RWPE1 (cell line): ENCODE data around the gene RAB37.

ENCODE experiments used
- CTCF ChIA-PET: fragments of 350-600 bp; sonication (Branson Sonifier 250); formaldehyde crosslinking; extraction: SDS; loops from one replicate; lab custom pipeline; 2021; lab: Yijun Ruan, JAX
- POLR2A ChIA-PET: fragments of 400-600 bp; formaldehyde crosslinking; extraction: SDS; loops from one replicate; lab custom pipeline; 2020; ENCODE audit warnings: antibody characterized with exemption; ENCODE audit not compliant: low non-redundant PET; lab: Yijun Ruan, JAX
- DNase-seq: peaks from one replicate; pipeline ENCODE4 v3.0.0; 2012; ENCODE audit warnings: low spot score
- H3K27ac ChIP-seq: fragments of 450-650 bp; 2 replicates; pipeline ENCODE4 v1.5.1; 2017
- TF ChIP-seq, protein P1 (sequence below): fragments of 450-650 bp; conservative IDR thresholded peaks from 2 replicates; pipeline ENCODE4 v1.5.1; 2017; ENCODE audit warnings: low read depth, mild to moderate bottlenecking

The RAB37 gene

DNA sequence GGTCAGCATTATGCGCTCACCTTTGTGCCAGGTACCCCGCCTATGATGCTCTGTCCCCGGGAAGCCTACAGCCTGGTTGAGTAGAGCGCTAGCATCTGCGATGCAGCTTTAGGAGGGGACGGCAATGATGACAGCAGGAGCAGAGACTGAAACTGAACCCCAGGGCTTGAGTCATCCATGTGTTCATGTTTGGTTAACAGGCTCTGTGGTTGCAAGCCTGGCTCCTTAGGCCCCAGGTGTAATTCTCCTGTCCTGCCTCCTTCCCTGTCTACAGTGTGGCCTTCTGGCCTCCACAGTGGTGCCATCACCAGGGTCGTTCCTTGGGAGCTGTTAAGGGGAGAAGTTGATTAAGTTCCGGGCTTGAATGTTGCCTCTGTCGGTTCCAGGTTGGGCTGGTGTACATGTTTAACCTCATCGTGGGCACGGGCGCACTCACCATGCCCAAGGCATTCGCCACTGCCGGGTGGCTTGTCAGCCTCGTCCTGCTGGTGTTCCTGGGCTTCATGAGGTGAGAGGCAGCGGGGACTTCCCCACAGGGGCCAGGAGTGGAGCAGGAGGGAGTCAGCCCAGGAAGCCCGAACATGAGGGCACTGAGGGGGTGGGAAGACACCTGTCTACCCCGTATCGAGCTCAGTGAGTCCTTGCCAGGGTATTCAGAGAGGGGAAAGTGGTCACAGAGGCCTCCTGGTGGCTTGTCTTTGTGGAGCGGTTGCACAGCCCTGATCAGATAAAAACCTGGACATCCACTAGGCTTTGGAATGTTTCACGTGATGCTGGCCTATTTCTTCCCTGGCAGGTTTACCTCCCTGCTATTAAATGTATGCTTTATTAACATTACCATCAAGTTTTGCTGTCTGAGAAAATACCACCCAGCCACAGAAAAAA is 48.3 kb downstream of the RAB37 start:
- no peak overlapping the region for H3K27ac ChIP-seq
- TF ChIP-seq, protein P1, sequence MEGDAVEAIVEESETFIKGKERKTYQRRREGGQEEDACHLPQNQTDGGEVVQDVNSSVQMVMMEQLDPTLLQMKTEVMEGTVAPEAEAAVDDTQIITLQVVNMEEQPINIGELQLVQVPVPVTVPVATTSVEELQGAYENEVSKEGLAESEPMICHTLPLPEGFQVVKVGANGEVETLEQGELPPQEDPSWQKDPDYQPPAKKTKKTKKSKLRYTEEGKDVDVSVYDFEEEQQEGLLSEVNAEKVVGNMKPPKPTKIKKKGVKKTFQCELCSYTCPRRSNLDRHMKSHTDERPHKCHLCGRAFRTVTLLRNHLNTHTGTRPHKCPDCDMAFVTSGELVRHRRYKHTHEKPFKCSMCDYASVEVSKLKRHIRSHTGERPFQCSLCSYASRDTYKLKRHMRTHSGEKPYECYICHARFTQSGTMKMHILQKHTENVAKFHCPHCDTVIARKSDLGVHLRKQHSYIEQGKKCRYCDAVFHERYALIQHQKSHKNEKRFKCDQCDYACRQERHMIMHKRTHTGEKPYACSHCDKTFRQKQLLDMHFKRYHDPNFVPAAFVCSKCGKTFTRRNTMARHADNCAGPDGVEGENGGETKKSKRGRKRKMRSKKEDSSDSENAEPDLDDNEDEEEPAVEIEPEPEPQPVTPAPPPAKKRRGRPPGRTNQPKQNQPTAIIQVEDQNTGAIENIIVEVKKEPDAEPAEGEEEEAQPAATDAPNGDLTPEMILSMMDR, result no peak
- ChIA-PET CTCF (interaction anchor here (1.1 kb wide), 1 partner anchor 40 kb away, joined by 3 read pairs; no protein-coding TSS in a partner anchor), POLR2A (no interaction called here)
- DNase-seq, result no peak

DNA sequence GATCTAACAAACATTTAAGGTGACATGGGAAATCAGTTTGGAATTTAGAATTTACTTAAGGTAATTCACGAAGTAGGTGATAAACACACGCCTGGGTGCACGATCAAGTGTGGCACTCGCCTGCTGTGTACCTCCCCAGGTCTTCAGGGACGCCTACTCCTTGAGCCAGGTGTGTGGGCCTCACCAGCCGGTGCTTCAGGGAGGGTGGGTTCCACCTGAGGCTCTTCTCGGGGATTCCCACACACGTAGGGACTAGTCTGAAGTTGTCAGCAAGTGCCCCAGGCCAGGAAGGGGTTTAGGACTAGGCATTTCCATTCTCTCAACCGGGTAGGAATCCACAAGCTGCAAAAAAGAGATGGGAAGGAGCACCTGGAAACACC is 48.9 kb downstream of the RAB37 start:
- CTCF ChIA-PET, result interaction anchor here (1.1 kb wide), 1 partner anchor 41 kb away, joined by 3 read pairs; no protein-coding TSS in a partner anchor
- POLR2A ChIA-PET, result no interaction called here
- H3K27ac ChIP-seq, result peak overlapping the region; percentile 13; the same call in 1 of the 2 replicates
- no peak for DNase-seq
- TF ChIP-seq, protein P1, result no peak

DNA sequence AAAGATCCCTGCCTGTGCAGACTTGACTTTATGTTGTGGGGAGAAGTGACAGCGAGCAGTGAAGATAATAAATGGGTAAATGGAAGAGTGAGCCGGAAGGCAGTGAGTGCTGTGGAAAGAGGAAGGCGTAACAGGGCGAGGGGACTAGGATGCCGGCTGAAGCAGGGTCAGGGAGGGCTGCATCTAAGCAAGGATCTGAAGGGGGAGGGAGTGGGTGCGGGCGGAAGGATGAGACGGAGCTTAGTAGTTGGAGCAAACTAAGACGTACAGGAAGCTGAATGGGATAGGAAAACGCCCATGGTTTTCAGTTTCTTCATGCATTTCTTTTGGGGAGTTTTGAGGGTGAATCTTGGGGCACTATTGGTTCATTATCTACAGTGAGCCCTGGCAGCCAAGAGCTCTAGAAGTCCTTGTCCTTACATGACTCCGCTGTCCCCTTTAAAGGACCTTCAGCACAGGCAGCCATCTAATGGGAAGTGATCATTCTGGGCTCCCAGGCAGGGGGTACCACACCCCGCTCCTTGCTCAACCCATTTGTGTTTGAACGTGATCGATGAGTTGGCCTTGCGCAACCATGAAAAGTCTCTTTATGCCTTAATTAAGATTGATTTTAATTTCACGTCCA is 49.5 kb downstream of the RAB37 start:
- DNase-seq, result no peak
- ChIA-PET CTCF (no interaction called here), POLR2A (no interaction called here)
- TF ChIP-seq, protein P1, result no peak
- peak overlapping the region; percentile 13; the same call in 1 of the 2 replicates for H3K27ac ChIP-seq

DNA sequence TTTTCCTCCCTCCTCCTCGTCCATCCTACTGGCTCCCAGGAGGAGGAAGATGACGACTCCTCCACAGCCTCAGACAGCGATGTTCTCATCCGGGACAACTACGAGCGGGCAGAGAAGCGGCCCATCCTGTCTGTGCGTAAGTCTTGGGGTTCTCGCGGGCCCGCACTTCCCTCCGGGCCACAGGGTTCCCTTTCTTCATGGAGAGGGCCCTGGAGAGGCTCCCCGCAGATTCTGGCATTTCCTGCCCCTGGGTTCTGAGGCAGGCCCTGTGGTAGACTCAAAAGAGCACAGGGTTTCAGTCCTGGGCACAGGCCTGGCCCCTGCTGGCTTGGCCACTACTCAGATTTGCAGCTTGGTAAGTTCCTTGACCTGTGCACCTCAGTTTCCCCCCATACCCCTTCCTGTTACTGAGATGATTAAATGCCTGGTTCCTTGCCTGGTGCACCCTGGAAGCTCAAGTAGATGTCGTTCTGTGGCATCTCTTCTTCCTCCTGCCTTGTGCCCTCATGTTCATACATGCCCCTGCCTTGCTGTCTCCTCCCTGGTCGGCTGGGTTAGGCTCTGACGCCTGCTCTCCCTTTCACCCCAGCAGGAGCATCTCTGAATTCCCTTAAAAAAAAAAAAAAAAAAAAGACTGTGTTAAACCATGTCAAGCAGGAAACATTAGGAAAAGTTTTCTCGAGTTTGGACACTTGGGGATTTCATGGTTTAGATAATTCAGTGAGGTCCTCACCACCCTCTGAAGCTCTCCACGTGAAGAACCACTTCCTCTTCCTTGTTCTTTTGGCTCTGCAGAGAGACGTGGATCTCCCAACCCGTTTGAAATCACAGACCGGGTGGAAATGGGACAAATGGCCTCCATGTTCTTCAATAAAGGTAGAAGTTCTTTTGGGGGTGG is 53.4 kb downstream of the RAB37 start:
- DNase-seq, result no peak
- POLR2A ChIA-PET, result interaction anchor here (0.8 kb wide), 1 partner anchor 75 kb away, joined by 3 read pairs; no protein-coding TSS in a partner anchor
- TF ChIP-seq, protein P1, result no peak
- CTCF ChIA-PET, result interaction anchor here (0.5 to 2.3 kb wide), 24 partner anchors 10 to 414 kb away, joined by 3 to 30 read pairs (median 5); partner anchors contain the start of genes GRIN2C and NAT9
- no peak overlapping the region for H3K27ac ChIP-seq

DNA sequence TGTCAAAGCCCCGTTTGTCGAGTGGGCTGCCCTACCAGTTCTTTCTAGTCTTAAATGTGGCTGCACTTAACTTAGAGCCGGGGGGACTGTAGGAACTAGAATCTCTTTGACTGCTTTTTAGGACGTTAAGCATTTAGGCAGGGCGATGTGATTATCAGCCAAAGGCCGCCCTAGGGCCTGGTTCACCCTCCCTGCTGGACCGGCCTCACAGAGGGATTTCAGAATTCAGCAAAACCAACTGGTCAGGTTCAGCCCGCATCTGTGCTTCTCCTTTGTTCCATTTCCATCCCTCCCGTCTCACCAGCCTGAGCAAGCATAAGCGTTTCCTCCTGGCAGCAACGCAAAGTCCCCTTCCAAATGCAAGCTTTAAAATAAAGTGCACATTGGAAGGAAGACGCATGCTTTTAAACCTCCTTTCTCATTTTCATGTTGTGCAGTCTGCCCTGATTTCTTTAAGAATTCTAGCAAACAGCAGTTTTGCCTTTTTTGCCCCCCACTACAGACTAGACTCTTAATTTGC is 55.6 kb downstream of the RAB37 start:
- DNase-seq, result no peak
- H3K27ac ChIP-seq, result no peak overlapping the region
- TF ChIP-seq, protein P1, result no peak
- ChIA-PET CTCF (interaction anchor here (0.6 to 2.3 kb wide), 6 partner anchors 16 to 217 kb away, joined by 3 to 30 read pairs (median 5); no protein-coding TSS in a partner anchor), POLR2A (no interaction called here)
